ENCODE measurements around the gene PCDHB4. TPM values are rescaled to one million over a fixed set of nuclear protein-coding genes. Genes with fewer than 3 reads are reported as not detected.
"Not testable (repeated sequence)": the region's sequence is repeated elsewhere in the genome, so short reads cannot be mapped to it uniquely, and the experiment has no call there.

PCDHB4 gene
- not detected for total RNA-seq

DNA sequence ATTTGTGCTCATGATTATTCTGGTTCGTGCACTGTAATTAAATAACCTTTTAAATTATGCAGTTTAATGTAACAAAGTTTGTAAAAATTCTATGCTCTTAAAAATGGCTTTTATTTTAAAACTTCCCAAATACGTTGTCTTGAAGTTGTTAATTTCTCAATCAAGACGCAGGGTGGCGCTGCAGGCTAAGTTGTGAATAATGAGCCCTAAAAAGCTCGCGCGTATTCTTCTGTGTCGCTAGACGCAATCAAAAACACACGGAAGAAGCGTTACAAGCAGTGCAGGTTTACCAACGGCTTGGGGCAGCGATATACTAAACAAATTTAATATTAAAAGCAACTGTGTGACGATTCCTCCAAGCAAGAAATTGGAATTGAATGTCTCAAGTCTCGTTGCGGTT, at the start of gene PCDHB4:
Gene PCDHB4 (plus strand): TSS at position 256 of the 400 bp plus-strand sequence. CDS start 181 bp downstream, outside the sequence.
- Mint-ChIP-seq H3K27ac (no peak within 1 kb of the TSS), H3K4me3 (no peak within 1 kb of the TSS), H3K9me3 (no peaks in the 10 kb centered on the region), H3K4me1 (ENCODE audit: low read depth in 2 of 2) (no peaks in the 10 kb centered on the region), H3K27me3 (no peaks in the 10 kb centered on the region), H3K36me3 (peaks cover 6% of the 10 kb centered on the region)
- no peak for ATAC-seq
- DNase-seq (ENCODE audit: low spot score), result no peak

- peaks cover 6% of the 10 kb centered on the region for H3K9me3 Mint-ChIP-seq
- H3K36me3 Mint-ChIP-seq, result no peaks in the 10 kb centered on the region
- no peaks in the 10 kb centered on the region for H3K4me1 Mint-ChIP-seq (ENCODE audit: low read depth in 2 of 2)
- H3K27ac Mint-ChIP-seq, result no peak overlapping the region
- DNase-seq (ENCODE audit: low spot score) (no peak), ATAC-seq (no peak)
- no peak overlapping the region for H3K4me3 Mint-ChIP-seq
- H3K27me3 Mint-ChIP-seq, result no peaks in the 10 kb centered on the region
Observed at GRCh38 chr5:141077826-141078225, 43.8 kb upstream of the PCDHB4 start.

DNA sequence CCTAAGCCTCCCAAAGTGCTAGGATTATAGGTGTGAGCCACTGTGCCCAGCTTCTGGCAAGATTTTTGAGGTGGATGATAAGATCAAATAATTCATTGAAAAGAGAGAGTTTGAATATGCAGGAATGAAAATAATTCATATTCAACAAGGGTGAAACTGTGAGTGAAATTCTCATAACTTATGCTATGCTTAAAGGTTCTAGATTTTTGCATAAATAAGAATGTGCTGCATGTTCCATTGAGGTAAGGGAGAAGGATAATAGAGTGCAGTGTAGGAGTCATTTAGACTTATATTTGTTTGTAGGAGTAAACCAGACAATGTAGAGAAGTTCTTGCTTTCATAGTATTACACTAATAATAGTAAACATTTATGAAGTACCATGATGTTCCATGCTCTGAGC, 39.4 kb upstream of the PCDHB4 start:
- ATAC-seq (no peak), DNase-seq (ENCODE audit: low spot score) (no peak)

GRCh38 chr5:141084487-141084989, 37.1 kb upstream of the PCDHB4 start:
- no peaks in the 10 kb centered on the region for H3K4me1 Mint-ChIP-seq (ENCODE audit: low read depth in 2 of 2)
- H3K4me3 Mint-ChIP-seq, result peak overlapping the region; percentile 56
- peaks cover 20% of the 10 kb centered on the region for H3K9me3 Mint-ChIP-seq
- no peak for ATAC-seq
- peaks cover 0 to 11% of the 10 kb centered on the region in 2 donors for H3K27me3 Mint-ChIP-seq
- no peak for DNase-seq (ENCODE audit: low spot score)
- H3K27ac Mint-ChIP-seq, result no peak overlapping the region
- H3K36me3 Mint-ChIP-seq, result peaks cover 9% of the 10 kb centered on the region

More for the DNA sequence above, 39.4 kb upstream of the PCDHB4 start:
- Mint-ChIP-seq H3K9me3 (peaks cover 12% of the 10 kb centered on the region), H3K4me3 (no peak overlapping the region), H3K27ac (no peak overlapping the region), H3K36me3 (peaks cover 9% of the 10 kb centered on the region), H3K4me1 (ENCODE audit: low read depth in 2 of 2) (no peaks in the 10 kb centered on the region), H3K27me3 (peaks cover 0 to 11% of the 10 kb centered on the region in 2 donors)

GRCh38 chr5:141094481-141095262, 26.9 kb upstream of the PCDHB4 start, which contains the start of gene PCDHB2:
Gene PCDHB2 (plus strand): TSS chr5:141094615. CDS start chr5:141094791, 176 bp downstream.
- Mint-ChIP-seq H3K36me3 (peaks cover 14% of the 10 kb centered on the region), H3K4me3 (no peak within 1 kb of the TSS), H3K27me3 (peaks cover 4 to 24% of the 10 kb centered on the region in 2 donors), H3K4me1 (ENCODE audit: low read depth in 2 of 2) (no peaks in the 10 kb centered on the region), H3K9me3 (peaks cover 11% of the 10 kb centered on the region), H3K27ac (no peak within 1 kb of the TSS)
- DNase-seq (ENCODE audit: low spot score) (no peak), ATAC-seq (no peak)

DNA sequence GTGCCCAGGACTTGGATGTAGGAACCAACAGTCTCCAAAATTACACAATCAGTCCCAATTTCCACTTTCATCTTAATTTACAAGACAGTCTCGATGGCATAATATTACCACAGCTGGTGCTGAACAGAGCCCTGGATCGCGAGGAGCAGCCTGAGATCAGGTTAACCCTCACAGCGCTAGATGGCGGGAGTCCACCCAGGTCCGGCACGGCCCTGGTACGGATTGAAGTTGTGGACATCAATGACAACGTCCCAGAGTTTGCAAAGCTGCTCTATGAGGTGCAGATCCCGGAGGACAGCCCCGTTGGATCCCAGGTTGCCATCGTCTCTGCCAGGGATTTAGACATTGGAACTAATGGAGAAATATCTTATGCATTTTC, 26.4 kb upstream of the PCDHB4 start:
- H3K4me3 Mint-ChIP-seq, result no peak overlapping the region
- H3K27ac Mint-ChIP-seq, result no peak overlapping the region
- peaks cover 18% of the 10 kb centered on the region for H3K36me3 Mint-ChIP-seq
- H3K9me3 Mint-ChIP-seq, result peaks cover 11% of the 10 kb centered on the region
- DNase-seq (ENCODE audit: low spot score) (no peak), ATAC-seq (no peak)
- peaks cover 4 to 28% of the 10 kb centered on the region in 2 donors for H3K27me3 Mint-ChIP-seq
- no peaks in the 10 kb centered on the region for H3K4me1 Mint-ChIP-seq (ENCODE audit: low read depth in 2 of 2)

GRCh38 chr5:141096181-141096580, 25.4 kb upstream of the PCDHB4 start:
- Mint-ChIP-seq H3K36me3 (peaks cover 22% of the 10 kb centered on the region), H3K27me3 (peaks cover 4 to 30% of the 10 kb centered on the region in 2 donors), H3K9me3 (peaks cover 11% of the 10 kb centered on the region)
- H3K27ac Mint-ChIP-seq; H3K4me1 Mint-ChIP-seq (ENCODE audit: low read depth in 2 of 2); ATAC-seq; H3K4me3 Mint-ChIP-seq; DNase-seq (ENCODE audit: low spot score): not testable (repeated sequence)

GRCh38 chr5:141096586-141096985, 25.0 kb upstream of the PCDHB4 start:
- H3K4me1 Mint-ChIP-seq (ENCODE audit: low read depth in 2 of 2); ATAC-seq; H3K4me3 Mint-ChIP-seq: not testable (repeated sequence)

DNA sequence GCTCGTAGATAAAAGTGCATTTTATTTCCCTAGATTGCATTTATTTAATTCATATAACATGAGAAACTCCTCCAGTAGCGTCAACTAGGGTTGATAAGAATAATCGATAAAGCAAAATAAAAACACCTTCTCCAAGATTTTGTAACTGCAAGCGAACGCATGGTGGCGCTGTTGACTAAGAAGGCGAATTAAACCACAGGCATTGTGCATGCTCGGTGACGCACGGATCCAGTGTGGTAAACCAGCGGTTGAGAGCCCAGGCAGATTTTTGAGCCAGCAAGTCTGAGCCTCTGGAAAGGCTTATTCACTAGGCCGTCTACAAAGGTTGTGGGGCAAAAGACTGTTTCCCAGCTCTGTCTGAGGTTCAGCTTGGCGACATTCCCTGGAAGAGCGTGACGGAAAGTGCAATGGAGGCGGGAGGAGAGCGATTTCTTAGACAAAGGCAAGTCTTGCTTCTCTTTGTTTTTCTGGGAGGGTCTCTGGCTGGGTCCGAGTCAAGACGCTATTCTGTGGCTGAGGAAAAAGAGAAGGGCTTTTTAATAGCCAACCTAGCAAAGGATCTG, 21.3 kb upstream of the PCDHB4 start, which contains the start of gene PCDHB3:
Gene PCDHB3 (plus strand): TSS at position 231 of the 563 bp plus-strand sequence. CDS start 177 bp downstream, at position 408.
- Mint-ChIP-seq H3K36me3 (peaks cover 7% of the 10 kb centered on the region), H3K27me3 (peaks cover 0 to 6% of the 10 kb centered on the region in 2 donors), H3K27ac (no peak within 1 kb of the TSS), H3K9me3 (no peaks in the 10 kb centered on the region), H3K4me1 (ENCODE audit: low read depth in 2 of 2) (no peaks in the 10 kb centered on the region), H3K4me3 (no peak within 1 kb of the TSS)
- DNase-seq (ENCODE audit: low spot score), result no peak
- ATAC-seq, result no peak

More at GRCh38 chr5:141096586-141096985, 25.0 kb upstream of the PCDHB4 start:
- peaks cover 4 to 30% of the 10 kb centered on the region in 2 donors for H3K27me3 Mint-ChIP-seq
- not testable (repeated sequence) for H3K27ac Mint-ChIP-seq; DNase-seq (ENCODE audit: low spot score)
- peaks cover 11% of the 10 kb centered on the region for H3K9me3 Mint-ChIP-seq
- H3K36me3 Mint-ChIP-seq, result peaks cover 22% of the 10 kb centered on the region

DNA sequence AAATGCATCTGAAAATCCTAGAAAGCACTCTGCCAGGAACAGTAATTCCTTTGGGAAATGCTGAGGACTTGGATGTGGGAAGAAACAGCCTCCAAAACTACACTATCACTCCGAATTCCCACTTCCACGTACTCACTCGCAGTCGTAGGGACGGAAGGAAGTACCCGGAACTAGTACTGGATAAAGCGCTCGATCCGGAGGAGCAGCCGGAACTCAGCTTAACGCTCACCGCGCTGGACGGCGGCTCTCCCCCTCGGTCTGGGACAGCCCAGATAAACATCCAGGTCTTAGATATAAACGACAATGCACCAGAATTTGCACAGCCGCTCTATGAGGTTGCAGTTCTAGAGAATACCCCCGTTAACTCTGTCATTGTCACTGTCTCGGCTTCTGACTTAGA, 20.6 kb upstream of the PCDHB4 start:
- DNase-seq (ENCODE audit: low spot score) (no peak), ATAC-seq (no peak)
- Mint-ChIP-seq H3K4me3 (no peak overlapping the region), H3K9me3 (no peaks in the 10 kb centered on the region), H3K36me3 (peaks cover 7% of the 10 kb centered on the region), H3K4me1 (ENCODE audit: low read depth in 2 of 2) (no peaks in the 10 kb centered on the region), H3K27me3 (peaks cover 0 to 6% of the 10 kb centered on the region in 2 donors), H3K27ac (no peak overlapping the region)

DNA sequence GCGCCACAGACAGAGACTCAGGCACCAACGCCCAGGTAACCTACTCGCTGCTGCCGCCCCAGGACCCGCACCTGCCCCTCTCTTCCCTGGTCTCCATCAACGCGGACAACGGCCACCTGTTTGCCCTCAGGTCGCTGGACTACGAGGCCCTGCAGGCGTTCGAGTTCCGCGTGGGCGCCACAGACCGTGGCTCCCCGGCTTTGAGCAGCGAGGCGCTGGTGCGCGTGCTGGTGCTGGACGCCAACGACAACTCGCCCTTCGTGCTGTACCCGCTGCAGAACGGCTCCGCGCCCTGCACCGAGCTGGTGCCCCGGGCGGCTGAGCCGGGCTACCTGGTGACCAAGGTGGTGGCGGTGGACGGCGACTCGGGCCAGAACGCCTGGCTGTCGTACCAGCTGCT, 19.5 kb upstream of the PCDHB4 start:
- H3K4me1 Mint-ChIP-seq (ENCODE audit: low read depth in 2 of 2); H3K27me3 Mint-ChIP-seq; ATAC-seq; H3K4me3 Mint-ChIP-seq; H3K27ac Mint-ChIP-seq; DNase-seq (ENCODE audit: low spot score); H3K9me3 Mint-ChIP-seq; H3K36me3 Mint-ChIP-seq: not testable (repeated sequence)

GRCh38 chr5:141102471-141102870, 19.1 kb upstream of the PCDHB4 start:
- DNase-seq (ENCODE audit: low spot score); H3K4me3 Mint-ChIP-seq; H3K36me3 Mint-ChIP-seq; H3K9me3 Mint-ChIP-seq; ATAC-seq; H3K27ac Mint-ChIP-seq; H3K27me3 Mint-ChIP-seq; H3K4me1 Mint-ChIP-seq (ENCODE audit: low read depth in 2 of 2): not testable (repeated sequence)

DNA sequence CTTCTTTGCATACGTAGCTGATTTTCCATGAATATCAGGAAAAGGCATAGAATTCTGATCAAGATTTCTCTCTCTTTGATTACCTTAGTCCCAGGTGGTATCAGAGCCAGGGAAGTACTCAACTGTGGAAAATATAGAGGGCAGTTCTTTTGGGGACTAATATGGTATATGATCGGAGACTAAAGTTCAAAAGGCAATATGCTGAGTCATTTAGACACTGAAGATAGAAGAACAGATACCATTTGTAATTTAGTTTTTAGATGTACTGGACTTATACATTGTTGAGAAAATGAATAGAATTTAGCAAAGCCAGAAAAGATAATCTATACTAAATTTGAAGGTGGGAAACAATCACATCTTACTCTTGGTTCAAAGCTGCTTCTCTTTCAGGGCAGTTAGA, 16.3 kb upstream of the PCDHB4 start:
- no peaks in the 10 kb centered on the region for H3K9me3 Mint-ChIP-seq
- ATAC-seq, result no peak
- no peak overlapping the region for H3K27ac Mint-ChIP-seq
- H3K4me3 Mint-ChIP-seq, result no peak overlapping the region
- no peak for DNase-seq (ENCODE audit: low spot score)
- H3K36me3 Mint-ChIP-seq, result peaks cover 2% of the 10 kb centered on the region
- H3K4me1 Mint-ChIP-seq (ENCODE audit: low read depth in 2 of 2), result no peaks in the 10 kb centered on the region
- peaks cover 0 to 1% of the 10 kb centered on the region in 2 donors for H3K27me3 Mint-ChIP-seq

DNA sequence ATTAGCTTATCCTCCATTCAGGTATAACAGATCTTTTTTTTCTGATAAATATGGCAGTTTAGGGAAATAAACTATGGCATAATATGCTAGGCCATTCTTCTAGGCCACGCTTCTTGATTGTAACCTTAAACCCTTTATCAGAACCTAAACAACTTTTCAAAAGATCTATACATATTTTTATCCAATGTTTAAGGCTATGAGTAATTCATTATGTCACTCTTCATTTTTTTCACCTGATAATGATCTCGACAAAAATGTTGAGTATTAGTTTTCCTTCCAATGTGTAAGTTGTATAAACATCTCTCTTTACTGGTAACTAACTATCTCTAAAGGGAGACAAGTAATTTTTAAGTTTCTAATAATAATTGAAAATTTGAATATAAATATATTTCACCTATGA, 2.4 kb upstream of the PCDHB4 start:
- no peak overlapping the region for H3K4me3 Mint-ChIP-seq

More for the DNA sequence above, 2.4 kb upstream of the PCDHB4 start:
- H3K36me3 Mint-ChIP-seq, result peaks cover 15% of the 10 kb centered on the region
- no peak for ATAC-seq
- H3K4me1 Mint-ChIP-seq (ENCODE audit: low read depth in 2 of 2), result no peaks in the 10 kb centered on the region
- DNase-seq (ENCODE audit: low spot score), result no peak
- peaks cover 5% of the 10 kb centered on the region for H3K9me3 Mint-ChIP-seq
- no peaks in the 10 kb centered on the region for H3K27me3 Mint-ChIP-seq
- H3K27ac Mint-ChIP-seq, result no peak overlapping the region
